Smooth muscle cell (in vitro differentiated cells): ENCODE data around the gene GET3. TPM values are rescaled to one million over a fixed set of nuclear protein-coding genes. Genes with fewer than 3 reads are reported as not detected.
"Not testable (repeated sequence)": the region's sequence is repeated elsewhere in the genome, so short reads cannot be mapped to it uniquely, and the experiment has no call there.

Experiments
- DNase-seq: peaks from one replicate; lab custom pipeline; 2025; ENCODE audit not compliant: unreplicated experiment; lab: John Stamatoyannopoulos, UW
- H2AFZ ChIP-seq: fragments of 200-600 bp; sonication (generic); 2 replicates; pipeline ENCODE4 v1.6.0; 2016; ENCODE audit warnings: antibody characterized with exemption, low read depth, mild to moderate bottlenecking
- H3F3A ChIP-seq: fragments of 200-600 bp; sonication (generic); 2 replicates; pipeline ENCODE4 v1.6.0; 2017; ENCODE audit warnings: antibody characterized with exemption, low read depth
- H3K27ac ChIP-seq: fragments of 200-600 bp; sonication (generic); 2 replicates; pipeline ENCODE4 v1.5.1; 2016; ENCODE audit warnings: low read depth, mild to moderate bottlenecking
- H3K27me3 ChIP-seq: fragments of 200-600 bp; sonication (generic); 2 replicates; pipeline ENCODE4 v1.6.1; 2016; ENCODE audit warnings: low read depth, mild to moderate bottlenecking
- H3K36me3 ChIP-seq: fragments of 200-600 bp; sonication (generic); 2 replicates; pipeline ENCODE4 v1.5.1; 2016; ENCODE audit warnings: low read depth
- H3K4me1 ChIP-seq: fragments of 200-600 bp; sonication (generic); 2 replicates; pipeline ENCODE4 v1.5.1; 2016; ENCODE audit warnings: low read depth
- H3K4me2 ChIP-seq: fragments of 200-600 bp; sonication (generic); 2 replicates; pipeline ENCODE4 v1.6.0; 2016; ENCODE audit warnings: mild to moderate bottlenecking
- H3K4me3 ChIP-seq: fragments of 200-600 bp; sonication (generic); 2 replicates; pipeline ENCODE4 v1.5.1; 2016; ENCODE audit warnings: mild to moderate bottlenecking
- H3K79me2 ChIP-seq: fragments of 200-600 bp; sonication (generic); 2 replicates; pipeline ENCODE4 v1.6.0; 2016; ENCODE audit warnings: low read depth, mild to moderate bottlenecking
- H3K9ac ChIP-seq: fragments of 200-600 bp; sonication (generic); 2 replicates; pipeline ENCODE4 v1.6.0; 2016; ENCODE audit warnings: low read depth
- H3K9me3 ChIP-seq: fragments of 200-600 bp; sonication (generic); replicated peaks from 2 replicates; pipeline ENCODE4 v1.5.1; 2016; ENCODE audit warnings: low read depth
- H4K20me1 ChIP-seq: fragments of 200-600 bp; sonication (generic); 2 replicates; pipeline ENCODE4 v1.6.0; 2016; ENCODE audit warnings: low read depth
- CTCF ChIP-seq: fragments of 200-600 bp; sonication (generic); IDR thresholded peaks from 2 replicates; pipeline ENCODE4 v1.5.1; 2017; ENCODE audit warnings: borderline replicate concordance, mild to moderate bottlenecking, antibody characterized with exemption; ENCODE audit not compliant: insufficient read depth, poor library complexity, severe bottlenecking
- WGBS: methylation state at CpG from one replicate; pipeline ENCODE4 v1.1.7; 2016; ENCODE audit warnings: low lambda C conversion rate; 5-methylcytosine and 5-hydroxymethylcytosine counted together
- polyA plus RNA-seq: library from polyadenylated mRNA; unstranded; fragments of >200 nt; fragmentation: Nextera tagmentation; extraction: Ambion mirVana; gene quantifications from 2 replicates; pipeline ENCODE4 v1.2.1, GENCODE V29; 2016
- total RNA-seq: library from RNA; depleted of rRNA; stranded (reverse); fragments of >200 nt; gene quantifications from 2 replicates; pipeline ENCODE4 v1.2.3, GENCODE V29; 2014

The GET3 gene
- total and polyA plus RNA-seq, 2 experiments from 2014 or later: 51.4 to 99.6 TPM

GRCh38 chr19:12695997-12696365 is 41.3 kb upstream of the GET3 start:
- Histone ChIP-seq H3K4me3 (peak overlapping the region; percentile 90), H3K27ac (peak overlapping the region; percentile 94), H2AFZ (peak overlapping the region; percentile 98), H3K4me2 (peak overlapping the region; percentile 95), H3K4me1 (peaks cover 6% of the 10 kb centered on the region), H3K27me3 (no peaks in the 10 kb centered on the region), H3K36me3 (no peaks in the 10 kb centered on the region), H3K79me2 (no peaks in the 10 kb centered on the region), H4K20me1 (no peaks in the 10 kb centered on the region), H3K9ac (peak overlapping the region; percentile 92), H3F3A (peaks cover 6% of the 10 kb centered on the region), H3K9me3 (no peaks in the 10 kb centered on the region)
- DNase-seq: no peak
- TF ChIP-seq CTCF: no peak
- WGBS: 11% methylated on average over 31 of the region's 36 CpGs

DNA sequence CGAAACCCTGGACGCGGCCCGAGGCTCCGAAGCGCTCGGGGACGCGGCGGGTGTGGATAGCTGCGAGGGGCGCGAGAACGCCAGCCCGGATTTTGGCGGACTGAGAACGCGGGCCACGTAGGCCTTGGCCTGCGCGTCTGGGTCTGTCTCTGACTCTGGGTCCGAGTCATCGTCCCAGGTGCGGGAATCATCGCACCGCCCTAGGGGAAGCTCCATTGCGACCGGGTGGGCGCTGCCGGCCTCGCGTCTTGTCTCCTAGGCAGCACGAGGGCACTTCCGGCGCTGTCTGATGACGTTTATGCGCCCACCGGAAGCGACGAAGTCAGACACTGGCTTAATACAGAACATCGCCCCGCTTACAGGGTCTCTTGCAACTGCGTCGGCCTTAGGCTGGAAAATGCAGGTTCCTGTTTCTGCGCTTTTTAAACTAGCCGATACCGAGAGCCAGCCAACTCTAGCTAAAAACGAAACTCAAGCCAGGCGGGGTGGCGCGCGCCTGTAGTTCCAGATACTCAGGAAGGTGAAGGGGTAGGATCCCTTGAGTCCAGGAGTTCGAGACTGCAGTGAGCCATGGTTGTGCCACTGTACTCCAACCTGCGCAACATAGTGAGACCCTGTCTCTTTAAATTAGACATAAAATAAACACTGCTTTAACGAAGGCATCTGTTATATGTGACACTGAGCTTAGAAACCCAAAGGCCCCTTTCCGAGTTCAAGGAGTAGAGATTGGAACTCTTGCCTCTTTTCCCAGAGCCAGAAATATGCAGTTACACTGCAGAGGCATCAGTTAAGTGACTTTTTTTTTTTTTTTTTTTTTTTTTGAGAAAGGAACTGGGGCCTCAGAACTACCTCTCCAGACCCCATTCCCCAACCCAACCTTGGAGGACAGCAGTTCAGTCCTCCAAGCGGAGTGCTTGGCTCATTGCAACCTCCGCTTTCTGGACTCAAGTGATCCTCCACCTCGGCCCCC is 40.6 kb upstream of the GET3 start, which contains the start of gene FBXW9:
Gene FBXW9, minus strand, starts transcription at position 266 of the 970 bp plus-strand sequence. Its CDS starts 50 bp downstream, at position 216.
- no peaks in the 10 kb centered on the region for H3K9me3 ChIP-seq
- no peaks in the 10 kb centered on the region for H3K79me2 ChIP-seq
- H4K20me1 ChIP-seq: no peaks in the 10 kb centered on the region
- 9% methylated on average over 58 of the region's 59 CpGs for WGBS
- no peak for TF ChIP-seq CTCF
- peak within 1 kb of the TSS; percentile 92 for H3K9ac ChIP-seq
- H3K4me3 ChIP-seq: peak within 1 kb of the TSS; percentile 90
- peak within 1 kb of the TSS; percentile 98 for H2AFZ ChIP-seq
- no peaks in the 10 kb centered on the region for H3K36me3 ChIP-seq
- peaks cover 6% of the 10 kb centered on the region for H3F3A ChIP-seq
- peaks cover 6% of the 10 kb centered on the region for H3K4me1 ChIP-seq
- H3K27me3 ChIP-seq: no peaks in the 10 kb centered on the region
- peak within 1 kb of the TSS; percentile 94 for H3K27ac ChIP-seq
- DNase-seq: peak; percentile 76
- peak within 1 kb of the TSS; percentile 95 for H3K4me2 ChIP-seq

DNA sequence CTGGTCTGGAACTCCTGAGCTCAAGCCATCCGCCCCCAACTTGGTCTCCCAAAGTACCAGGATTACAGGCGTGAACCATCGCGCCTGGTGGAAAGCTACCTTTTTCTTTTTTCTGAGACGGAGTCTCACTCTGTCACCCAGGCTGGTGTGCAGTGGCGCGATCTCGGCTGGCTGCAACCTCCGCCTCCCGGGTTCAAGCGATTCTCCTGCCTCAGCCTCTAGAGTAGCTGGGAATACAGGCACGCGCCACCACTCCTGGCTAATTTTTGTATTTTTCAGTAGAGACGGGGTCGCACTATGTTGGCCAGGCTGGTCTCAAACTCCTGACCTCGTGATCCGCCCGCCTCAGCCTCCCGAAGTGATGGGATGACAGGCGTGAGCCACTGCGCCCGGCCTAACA is 39.9 kb upstream of the GET3 start:
- not testable (repeated sequence) for H3K4me2 ChIP-seq

GRCh38 chr19:12698138-12698537 is 39.2 kb upstream of the GET3 start:
- Histone ChIP-seq H3K4me1 (peaks cover 6% of the 10 kb centered on the region), H3K27ac (no peak overlapping the region), H3K27me3 (no peaks in the 10 kb centered on the region), H3K4me3 (no peak overlapping the region), H3K9ac (no peak overlapping the region), H2AFZ (no peak overlapping the region), H3K36me3 (no peaks in the 10 kb centered on the region), H3F3A (peaks cover 6% of the 10 kb centered on the region), H3K9me3 (no peaks in the 10 kb centered on the region), H3K4me2 (no peak overlapping the region), H4K20me1 (no peaks in the 10 kb centered on the region), H3K79me2 (no peaks in the 10 kb centered on the region)
- no peak for DNase-seq
- TF ChIP-seq CTCF: no peak
- 97% methylated on average over 6 of the region's 6 CpGs for WGBS

More for the DNA sequence above, 39.9 kb upstream of the GET3 start:
- H2AFZ ChIP-seq, H3K4me1 ChIP-seq, H4K20me1 ChIP-seq, H3K27me3 ChIP-seq, H3K36me3 ChIP-seq, H3F3A ChIP-seq, H3K4me3 ChIP-seq, H3K9me3 ChIP-seq, H3K9ac ChIP-seq, DNase-seq, H3K79me2 ChIP-seq, H3K27ac ChIP-seq: not testable (repeated sequence)
- WGBS: 98% methylated on average over 22 of the region's 22 CpGs
